Neuronal stem cell (in vitro differentiated cells): ENCODE results near the gene KRT35.

Experiments used
- DNase-seq: peaks from one replicate; pipeline ENCODE4 v3.0.0-alpha.2; 2013; ENCODE audit warnings: low spot score
- H2AFZ ChIP-seq: one replicate; pipeline ENCODE4 v1.6.1; 2013; ENCODE audit warnings: mild to moderate bottlenecking, low read length, inconsistent platforms
- H2AK5ac ChIP-seq: 2 replicates; pipeline ENCODE4 v1.6.1; 2013; ENCODE audit warnings: low read depth, mild to moderate bottlenecking, inconsistent platforms, low read length, moderate library complexity, mixed read lengths
- H2BK120ac ChIP-seq: 2 replicates; pipeline ENCODE4 v1.6.1; 2013; ENCODE audit warnings: low read depth, mild to moderate bottlenecking, inconsistent platforms, low read length, moderate library complexity, mixed read lengths
- H2BK12ac ChIP-seq: one replicate; pipeline ENCODE4 v1.6.1; 2013; ENCODE audit warnings: low read length, inconsistent platforms
- H2BK15ac ChIP-seq: 2 replicates; pipeline ENCODE4 v1.6.1; 2013; ENCODE audit warnings: mild to moderate bottlenecking, low read length, inconsistent platforms, mixed read lengths
- H2BK5ac ChIP-seq: one replicate; pipeline ENCODE4 v1.6.1; 2013; ENCODE audit warnings: inconsistent platforms, mild to moderate bottlenecking, low read length, moderate library complexity
- H3K14ac ChIP-seq: one replicate; pipeline ENCODE4 v1.6.1; 2013; ENCODE audit warnings: low read length, inconsistent platforms
- H3K18ac ChIP-seq: 2 replicates; pipeline ENCODE4 v1.6.1; 2013; ENCODE audit warnings: low read length, inconsistent platforms
- H3K23ac ChIP-seq: 2 replicates; pipeline ENCODE4 v1.6.1; 2013; ENCODE audit warnings: low read depth, mild to moderate bottlenecking, mixed read lengths, low read length, inconsistent platforms; ENCODE audit not compliant: poor library complexity
- H3K27ac ChIP-seq: replicated peaks from 3 replicates; pipeline ENCODE4 v1.5.1; 2013; ENCODE audit warnings: low read length, inconsistent platforms
- H3K27me3 ChIP-seq, 3 experiments: 2 replicates each; pipeline ENCODE4 v1.6.1; 2013; ENCODE audit warnings: low read length in 3 of 3, mild to moderate bottlenecking in 2 of 3, inconsistent platforms in 1 of 3, low read depth in 1 of 3, mixed read lengths in 1 of 3, moderate library complexity in 1 of 3; ENCODE audit not compliant: control insufficient read depth in 3 of 3, insufficient read depth in 3 of 3
- H3K36me3 ChIP-seq, 2 donors: replicated peaks in 1 of 2; 2 replicates each; pipeline ENCODE4 v1.6.1; 2013; ENCODE audit warnings: low read length in 2 of 2; ENCODE audit not compliant: control insufficient read depth in 2 of 2, insufficient read depth in 2 of 2
- H3K4ac ChIP-seq: 2 replicates; pipeline ENCODE4 v1.6.1; 2013; ENCODE audit warnings: inconsistent platforms, mild to moderate bottlenecking, low read length, moderate library complexity
- H3K4me1 ChIP-seq, 2 donors: 1 replicate in 1 of 2; 2 replicates in 1 of 2; pipeline ENCODE4 v1.6.1; 2013; ENCODE audit warnings: low read length in 2 of 2, low read depth in 1 of 2; ENCODE audit not compliant: control insufficient read depth in 2 of 2, insufficient read depth in 1 of 2
- H3K4me2 ChIP-seq: one replicate; pipeline ENCODE4 v1.6.1; 2013; ENCODE audit warnings: mild to moderate bottlenecking, low read length, inconsistent platforms; ENCODE audit not compliant: insufficient read depth, poor library complexity, severe bottlenecking
- H3K4me3 ChIP-seq, 2 donors: 2 replicates each; pipeline ENCODE4 v1.5.1; 2013; ENCODE audit warnings: low read length in 2 of 2, mild to moderate bottlenecking in 2 of 2, inconsistent platforms in 1 of 2, moderate library complexity in 1 of 2
- H3K79me1 ChIP-seq: one replicate; pipeline ENCODE4 v1.6.1; 2013; ENCODE audit warnings: low read depth, mild to moderate bottlenecking, inconsistent platforms, low read length, moderate library complexity
- H3K9ac ChIP-seq: one replicate; pipeline ENCODE4 v1.6.1; 2013; ENCODE audit warnings: mild to moderate bottlenecking, low read depth, low read length, inconsistent platforms; ENCODE audit not compliant: poor library complexity
- H3K9me3 ChIP-seq, 2 donors: replicated peaks in 1 of 2; 2 replicates each; pipeline versions ENCODE3 to v1.6.1; 2013; ENCODE audit warnings: low read length in 2 of 2, mild to moderate bottlenecking in 2 of 2, inconsistent platforms in 1 of 2, low read depth in 1 of 2, mixed read lengths in 1 of 2, moderate library complexity in 1 of 2; ENCODE audit not compliant: control insufficient read depth in 2 of 2, insufficient read depth in 1 of 2
- H4K8ac ChIP-seq: one replicate; pipeline ENCODE4 v1.6.1; 2013; ENCODE audit warnings: low read depth, mild to moderate bottlenecking, inconsistent platforms, low read length, moderate library complexity
- H4K91ac ChIP-seq: one replicate; pipeline ENCODE4 v1.6.1; 2013; ENCODE audit warnings: low read length, low read depth, mild to moderate bottlenecking, inconsistent platforms; ENCODE audit not compliant: poor library complexity
- WGBS, 2 donors: extraction: QIAGEN DNeasy Blood & Tissue Kit; methylation state at CpG; one replicate each; pipeline ENCODE4 v1.1.7; 2013; ENCODE audit warnings: missing lambda C conversion rate in 2 of 2, mixed read lengths in 1 of 2; ENCODE audit not compliant: insufficient read length in 2 of 2, insufficient replicate concordance in 1 of 2; ENCODE audit errors: extremely low coverage in 2 of 2; 5-methylcytosine and 5-hydroxymethylcytosine counted together

The KRT35 gene

GRCh38 chr17:41480581-41480980 is 370 bp downstream of the KRT35 start:
- Histone ChIP-seq H2AFZ (no peak overlapping the region), H3K4me2 (no peak overlapping the region), H3K4ac (no peak overlapping the region), H2BK12ac (no peak overlapping the region), H3K23ac (no peak overlapping the region), H2BK5ac (no peak overlapping the region), H3K14ac (no peak overlapping the region), H2BK120ac (no peak overlapping the region), H3K36me3 (no peaks in the 10 kb centered on the region), H3K4me3 (no peak overlapping the region), H4K91ac (no peak overlapping the region), H3K27ac (no peak overlapping the region), H3K79me1 (no peaks in the 10 kb centered on the region), H3K27me3 (peaks cover 0 to 1% (median 0%) of the 10 kb centered on the region in 3 experiments), H4K8ac (no peak overlapping the region), H3K4me1 (peaks cover 0 to 6% of the 10 kb centered on the region in 2 donors), H3K9me3 (no peaks in the 10 kb centered on the region), H2BK15ac (no peak overlapping the region), H3K18ac (no peak overlapping the region), H3K9ac (no peak overlapping the region), H2AK5ac (no peak overlapping the region)
- no CpG with 5 or more reads among the region's 10 CpGs for WGBS, 2 donors
- DNase-seq = no peak

GRCh38 chr17:41480136-41480535 is 815 bp downstream of the KRT35 start:
- no peak overlapping the region for H2AFZ ChIP-seq
- no peak overlapping the region for H2BK120ac ChIP-seq
- no peak overlapping the region for H3K4me3 ChIP-seq
- H3K9ac ChIP-seq = no peak overlapping the region
- no peak overlapping the region for H4K91ac ChIP-seq
- H2BK12ac ChIP-seq = no peak overlapping the region
- H3K79me1 ChIP-seq = no peaks in the 10 kb centered on the region
- H3K36me3 ChIP-seq = no peaks in the 10 kb centered on the region
- no peak overlapping the region for H3K4me2 ChIP-seq
- no peak overlapping the region for H3K14ac ChIP-seq
- no peaks in the 10 kb centered on the region for H3K9me3 ChIP-seq
- H3K23ac ChIP-seq = no peak overlapping the region
- no peak overlapping the region for H4K8ac ChIP-seq
- no peak overlapping the region for H3K27ac ChIP-seq
- no peak for DNase-seq
- no peak overlapping the region for H2AK5ac ChIP-seq
- peaks cover 0 to 6% of the 10 kb centered on the region in 2 donors for H3K4me1 ChIP-seq
- no peak overlapping the region for H3K18ac ChIP-seq
- no CpG with 5 or more reads among the region's 2 CpGs for WGBS, 2 donors
- no peak overlapping the region for H2BK15ac ChIP-seq
- H3K4ac ChIP-seq = no peak overlapping the region
- no peaks in the 10 kb centered on the region for H3K27me3 ChIP-seq
- no peak overlapping the region for H2BK5ac ChIP-seq

GRCh38 chr17:41478237-41478636 is 2.7 kb downstream of the KRT35 start:
- H4K8ac ChIP-seq = no peak overlapping the region
- no peak overlapping the region for H3K4me2 ChIP-seq
- H3K4me3 ChIP-seq = peak overlapping the region in 1 of 2 donors; percentile 5
- H3K27me3 ChIP-seq = no peaks in the 10 kb centered on the region
- H2AK5ac ChIP-seq = no peak overlapping the region
- no peak overlapping the region for H3K23ac ChIP-seq
- no peak overlapping the region for H2BK15ac ChIP-seq
- no CpG with 5 or more reads among the region's 8 CpGs for WGBS, 2 donors
- H3K4me1 ChIP-seq = peaks cover 0 to 1% of the 10 kb centered on the region in 2 donors
- H3K9me3 ChIP-seq = no peaks in the 10 kb centered on the region
- no peak overlapping the region for H2BK5ac ChIP-seq
- H3K14ac ChIP-seq = no peak overlapping the region
- no peak overlapping the region for H3K9ac ChIP-seq
- H2AFZ ChIP-seq = no peak overlapping the region
- H3K4ac ChIP-seq = no peak overlapping the region
- no peak for DNase-seq
- no peak overlapping the region for H2BK12ac ChIP-seq
- no peak overlapping the region for H3K27ac ChIP-seq
- H3K18ac ChIP-seq = peak overlapping the region; percentile 11
- no peak overlapping the region for H4K91ac ChIP-seq
- no peaks in the 10 kb centered on the region for H3K36me3 ChIP-seq
- no peak overlapping the region for H2BK120ac ChIP-seq
- no peaks in the 10 kb centered on the region for H3K79me1 ChIP-seq

- no peak overlapping the region for H2BK12ac ChIP-seq
- no peak overlapping the region for H2BK120ac ChIP-seq
- peaks cover 0 to 1% of the 10 kb centered on the region in 2 donors for H3K4me1 ChIP-seq
- no peak overlapping the region for H3K18ac ChIP-seq
- no peak overlapping the region for H3K23ac ChIP-seq
- no peaks in the 10 kb centered on the region for H3K79me1 ChIP-seq
- no peak overlapping the region for H3K4me2 ChIP-seq
- H2AFZ ChIP-seq = no peak overlapping the region
- H3K4me3 ChIP-seq = no peak overlapping the region
- H3K14ac ChIP-seq = no peak overlapping the region
- no peak overlapping the region for H2BK15ac ChIP-seq
- no peak overlapping the region for H2AK5ac ChIP-seq
- no peak overlapping the region for H4K91ac ChIP-seq
- no peaks in the 10 kb centered on the region for H3K9me3 ChIP-seq
- no peaks in the 10 kb centered on the region for H3K27me3 ChIP-seq
- no peak for DNase-seq
- no peak overlapping the region for H4K8ac ChIP-seq
- no peak overlapping the region for H3K9ac ChIP-seq
- H3K4ac ChIP-seq = no peak overlapping the region
- no peak overlapping the region for H2BK5ac ChIP-seq
- no peaks in the 10 kb centered on the region for H3K36me3 ChIP-seq
- no peak overlapping the region for H3K27ac ChIP-seq
- WGBS, 2 donors = no CpG with 5 or more reads among the region's 22 CpGs
These were observed 3.8 kb downstream of the KRT35 start for GRCh38 chr17:41476866-41477815.
